ENCODE data around the gene GPATCH1. TPM values are rescaled to one million over a fixed set of nuclear protein-coding genes. Genes with fewer than 3 reads are reported as not detected.

The GPATCH1 gene
- total RNA-seq, 1 experiment from 2014 or later: 7.8 TPM

DNA sequence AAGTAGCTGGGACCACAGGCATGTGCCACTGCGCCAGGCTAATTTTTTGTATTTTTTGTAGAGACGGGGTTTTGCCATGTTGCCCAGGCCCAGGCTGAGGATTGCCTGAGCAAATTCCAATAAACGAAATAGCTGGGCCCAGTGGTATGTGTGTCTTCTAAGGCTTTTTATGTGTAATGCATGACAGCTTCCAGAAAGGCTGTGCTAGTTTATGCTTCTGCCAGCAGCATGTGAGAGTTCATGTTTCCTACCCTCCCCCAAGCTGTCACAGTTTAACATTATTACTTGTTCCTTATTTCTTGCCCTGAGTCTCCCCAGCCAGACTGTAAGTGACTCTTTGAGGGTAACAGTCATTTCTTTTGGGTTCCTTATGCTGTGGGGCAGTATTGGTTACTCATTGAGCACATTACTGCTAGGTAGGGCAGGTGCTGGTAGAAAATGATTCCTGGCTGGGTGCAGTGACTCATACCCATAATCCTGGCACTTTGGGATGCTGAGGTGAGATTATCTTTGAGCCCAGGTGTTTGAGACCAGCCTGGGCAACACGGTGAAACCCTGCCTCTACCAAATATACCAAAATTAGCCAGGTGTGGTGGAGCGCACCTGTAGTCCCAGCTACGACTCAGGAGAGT is 13.6 kb downstream of the GPATCH1 start:
- TF ChIP-seq POLR2AphosphoS5 (IDR thresholded peaks at IDR 0.05; ENCODE audit: low read depth, low read length) (no peak), ATF3 (IDR thresholded peaks at IDR 0.05) (no peak), SIN3A (IDR thresholded peaks at IDR 0.05; ENCODE audit: low read depth) (no peak), SP1 (IDR thresholded peaks at IDR 0.05; ENCODE audit: low read depth) (no peak), RAD21 (IDR thresholded peaks at IDR 0.05; ENCODE audit: low read depth) (no peak), TCF7L2 (IDR thresholded peaks at IDR 0.05; ENCODE audit: borderline replicate concordance, extremely low read depth, insufficient read depth, insufficient read length) (no peak), CEBPB (IDR thresholded peaks at IDR 0.05; ENCODE audit: low read depth) (no peak), FOSL1 (IDR thresholded peaks at IDR 0.05; ENCODE audit: low read depth) (no peak), YY1 (IDR thresholded peaks at IDR 0.05; ENCODE audit: extremely low read depth, insufficient replicate concordance, low read depth, low read length) (no peak), EGR1 (IDR thresholded peaks at IDR 0.05; ENCODE audit: low read depth) (no peak)
- TF ChIP-seq, protein P1, sequence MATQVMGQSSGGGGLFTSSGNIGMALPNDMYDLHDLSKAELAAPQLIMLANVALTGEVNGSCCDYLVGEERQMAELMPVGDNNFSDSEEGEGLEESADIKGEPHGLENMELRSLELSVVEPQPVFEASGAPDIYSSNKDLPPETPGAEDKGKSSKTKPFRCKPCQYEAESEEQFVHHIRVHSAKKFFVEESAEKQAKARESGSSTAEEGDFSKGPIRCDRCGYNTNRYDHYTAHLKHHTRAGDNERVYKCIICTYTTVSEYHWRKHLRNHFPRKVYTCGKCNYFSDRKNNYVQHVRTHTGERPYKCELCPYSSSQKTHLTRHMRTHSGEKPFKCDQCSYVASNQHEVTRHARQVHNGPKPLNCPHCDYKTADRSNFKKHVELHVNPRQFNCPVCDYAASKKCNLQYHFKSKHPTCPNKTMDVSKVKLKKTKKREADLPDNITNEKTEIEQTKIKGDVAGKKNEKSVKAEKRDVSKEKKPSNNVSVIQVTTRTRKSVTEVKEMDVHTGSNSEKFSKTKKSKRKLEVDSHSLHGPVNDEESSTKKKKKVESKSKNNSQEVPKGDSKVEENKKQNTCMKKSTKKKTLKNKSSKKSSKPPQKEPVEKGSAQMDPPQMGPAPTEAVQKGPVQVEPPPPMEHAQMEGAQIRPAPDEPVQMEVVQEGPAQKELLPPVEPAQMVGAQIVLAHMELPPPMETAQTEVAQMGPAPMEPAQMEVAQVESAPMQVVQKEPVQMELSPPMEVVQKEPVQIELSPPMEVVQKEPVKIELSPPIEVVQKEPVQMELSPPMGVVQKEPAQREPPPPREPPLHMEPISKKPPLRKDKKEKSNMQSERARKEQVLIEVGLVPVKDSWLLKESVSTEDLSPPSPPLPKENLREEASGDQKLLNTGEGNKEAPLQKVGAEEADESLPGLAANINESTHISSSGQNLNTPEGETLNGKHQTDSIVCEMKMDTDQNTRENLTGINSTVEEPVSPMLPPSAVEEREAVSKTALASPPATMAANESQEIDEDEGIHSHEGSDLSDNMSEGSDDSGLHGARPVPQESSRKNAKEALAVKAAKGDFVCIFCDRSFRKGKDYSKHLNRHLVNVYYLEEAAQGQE (IDR thresholded peaks at IDR 0.05; ENCODE audit: low read depth): no peak
- BruUV-seq (replicated peaks): no TSS peak
- DNase-seq (ENCODE audit: low read depth, low spot score) (no peak), ATAC-seq (peak; percentile 56)
- no peak overlapping the region for H3K9ac ChIP-seq (ENCODE audit: low read length)
- H3K9me3 ChIP-seq (ENCODE audit: control insufficient read depth in 1 of 2, insufficient read depth in 1 of 2, low read depth in 1 of 2, low read length in 2 of 2): no peaks in the 10 kb centered on the region
- H3K9me2 ChIP-seq (ENCODE audit: insufficient read depth): no peaks in the 10 kb centered on the region
- no peaks in the 10 kb centered on the region for H3K79me2 ChIP-seq (ENCODE audit: insufficient read depth, low read length)
- no peaks in the 10 kb centered on the region for H4K20me1 ChIP-seq (ENCODE audit: insufficient read depth)
- intact Hi-C loops (cut with micrococcal nuclease): no loop called here
- no peaks in the 10 kb centered on the region for H3K27me3 ChIP-seq (ENCODE audit: insufficient read depth, low read length)
- H3K27ac ChIP-seq (ENCODE audit: low read depth, low read length): peak overlapping the region; percentile 2; the same call in 1 of the 2 replicates
- H3K4me3 ChIP-seq (replicated peaks in 1 of 2; ENCODE audit: low read depth in 1 of 2, low read length in 2 of 2): no peak overlapping the region
- H3K4me2 ChIP-seq (ENCODE audit: low read length): peak overlapping the region; percentile 27; the same call in 1 of the 2 replicates
- CTCF ChIA-PET: no interaction called here
- peaks cover 6 to 35% of the 10 kb centered on the region in 2 experiments; a peak in 3 of 4 replicates for H3K4me1 ChIP-seq (ENCODE audit: control insufficient read depth in 1 of 2, insufficient read depth in 2 of 2, low read length in 2 of 2)
- peaks cover 7 to 15% of the 10 kb centered on the region in 2 experiments; a peak in 3 of 4 replicates for H3K36me3 ChIP-seq (ENCODE audit: control insufficient read depth in 1 of 2, insufficient read depth in 2 of 2, low read length in 2 of 2)
- POLR2A ChIA-PET: no interaction called here
- RAD21 ChIA-PET (ENCODE audit: low non-redundant PET in 1 of 2, low total read pairs in 2 of 2, uncharacterized antibody in 2 of 2, unreplicated experiment in 2 of 2): no interaction called here
- H2AFZ ChIP-seq (ENCODE audit: low read depth, low read length, poor library complexity, severe bottlenecking): no peak overlapping the region
